ENCODE measurements around the gene TMEM116.
"Not testable (repeated sequence)": the region's sequence is repeated elsewhere in the genome, so short reads cannot be mapped to it uniquely, and the experiment has no call there.

Gene TMEM116

GRCh38 chr12:111994211-111995111 is 18.5 kb downstream of the TMEM116 start:
- not testable (repeated sequence) for H3K27me3 ChIP-seq (ENCODE audit: control insufficient read depth, insufficient read depth, low read length); H3K9me3 ChIP-seq (ENCODE audit: control insufficient read depth, insufficient read depth, low read depth, low read length); H3K36me3 ChIP-seq (ENCODE audit: control insufficient read depth, insufficient read depth, low read length); H3K9ac ChIP-seq (ENCODE audit: low read length); H3K27ac ChIP-seq (ENCODE audit: low read depth, low read length); H3K4me1 ChIP-seq (ENCODE audit: control insufficient read depth, insufficient read depth, low read length); H3K4me3 ChIP-seq (ENCODE audit: low read depth, low read length)

- Histone ChIP-seq H3K27ac (ENCODE audit: low read depth, low read length) (no peak overlapping the region), H3K4me3 (ENCODE audit: low read depth, low read length) (no peak overlapping the region), H3K27me3 (ENCODE audit: control insufficient read depth, insufficient read depth, low read length) (no peaks in the 10 kb centered on the region), H3K36me3 (ENCODE audit: control insufficient read depth, insufficient read depth, low read length) (no peaks in the 10 kb centered on the region), H3K9ac (ENCODE audit: low read length) (no peak overlapping the region), H3K4me1 (ENCODE audit: control insufficient read depth, insufficient read depth, low read length) (no peaks in the 10 kb centered on the region), H3K9me3 (ENCODE audit: control insufficient read depth, insufficient read depth, low read depth, low read length) (no peaks in the 10 kb centered on the region)
These were observed 19.4 kb downstream of the TMEM116 start for GRCh38 chr12:111993292-111994150.

DNA sequence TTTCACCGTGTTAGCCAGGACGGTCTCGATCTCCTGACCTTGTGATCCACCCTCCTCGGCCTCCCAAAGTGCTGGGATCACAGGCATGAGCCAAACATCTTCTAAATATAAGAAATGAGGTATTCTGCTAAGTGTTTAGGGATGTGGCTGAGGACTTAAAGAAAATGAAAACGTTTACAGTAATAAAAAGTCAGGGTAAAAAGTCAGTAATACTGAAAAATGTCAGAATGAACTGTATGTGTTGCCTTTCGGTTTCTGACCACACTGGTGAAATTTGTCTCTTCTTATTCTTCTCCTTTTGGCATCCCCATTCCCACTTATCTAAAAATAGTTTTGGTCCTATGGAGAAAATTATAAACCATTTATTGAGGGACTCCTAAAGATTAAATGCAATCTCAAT is 20.5 kb downstream of the TMEM116 start:
- no peaks in the 10 kb centered on the region for H3K27me3 ChIP-seq (ENCODE audit: control insufficient read depth, insufficient read depth, low read length)
- no peaks in the 10 kb centered on the region for H3K36me3 ChIP-seq (ENCODE audit: control insufficient read depth, insufficient read depth, low read length)
- no peak overlapping the region for H3K9ac ChIP-seq (ENCODE audit: low read length)
- H3K27ac ChIP-seq (ENCODE audit: low read depth, low read length): no peak overlapping the region
- H3K4me3 ChIP-seq (ENCODE audit: low read depth, low read length): no peak overlapping the region
- no peaks in the 10 kb centered on the region for H3K4me1 ChIP-seq (ENCODE audit: control insufficient read depth, insufficient read depth, low read length)
- H3K9me3 ChIP-seq (ENCODE audit: control insufficient read depth, insufficient read depth, low read depth, low read length): no peaks in the 10 kb centered on the region

DNA sequence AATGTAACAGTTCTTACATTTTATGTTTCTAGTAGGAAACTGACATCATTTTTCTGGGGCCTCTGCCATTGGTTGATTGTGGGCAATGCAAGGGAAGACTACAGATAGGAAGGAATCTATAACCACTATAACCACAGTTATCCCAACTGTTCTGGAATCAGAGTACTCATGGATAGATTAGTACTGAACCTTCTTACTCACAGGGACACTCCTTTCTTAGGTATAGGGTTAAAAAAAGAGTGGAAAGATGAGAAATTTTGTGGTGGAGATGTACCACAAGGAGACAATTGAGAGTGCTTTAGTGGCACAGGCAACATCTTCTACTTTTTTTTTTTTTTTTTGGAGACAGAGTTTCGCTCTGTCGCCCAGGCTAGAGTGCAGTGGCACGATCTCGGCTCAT is 21.0 kb downstream of the TMEM116 start:
- Histone ChIP-seq H3K9ac (ENCODE audit: low read length) (no peak overlapping the region), H3K4me3 (ENCODE audit: low read depth, low read length) (no peak overlapping the region), H3K27me3 (ENCODE audit: control insufficient read depth, insufficient read depth, low read length) (no peaks in the 10 kb centered on the region), H3K36me3 (ENCODE audit: control insufficient read depth, insufficient read depth, low read length) (no peaks in the 10 kb centered on the region), H3K9me3 (ENCODE audit: control insufficient read depth, insufficient read depth, low read depth, low read length) (no peaks in the 10 kb centered on the region), H3K4me1 (ENCODE audit: control insufficient read depth, insufficient read depth, low read length) (no peaks in the 10 kb centered on the region), H3K27ac (ENCODE audit: low read depth, low read length) (no peak overlapping the region)

DNA sequence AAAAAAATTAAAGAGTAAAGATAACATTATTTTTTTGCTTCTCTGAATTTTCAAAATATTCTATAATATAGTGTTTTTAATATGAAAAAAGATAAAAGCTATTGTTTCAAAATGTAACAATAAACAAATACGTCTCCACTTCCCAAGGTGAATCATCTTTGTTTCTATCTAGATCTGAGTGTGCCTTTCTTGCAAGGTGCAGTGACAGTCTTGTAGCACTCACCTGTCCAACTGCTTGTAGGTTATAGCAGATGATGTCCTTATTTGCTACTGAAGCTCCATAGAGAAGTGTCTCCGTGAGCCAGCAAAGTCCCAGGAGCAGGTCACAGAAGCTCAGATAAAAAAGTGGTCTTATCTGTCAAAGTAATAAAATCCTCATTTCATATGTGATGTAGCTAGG is 21.4 kb downstream of the TMEM116 start:
- no peak overlapping the region for H3K27ac ChIP-seq (ENCODE audit: low read depth, low read length)

GRCh38 chr12:111984820-111985219 is 28.1 kb downstream of the TMEM116 start:
- no peaks in the 10 kb centered on the region for H3K9me3 ChIP-seq (ENCODE audit: control insufficient read depth, insufficient read depth, low read depth, low read length)
- no peaks in the 10 kb centered on the region for H3K36me3 ChIP-seq (ENCODE audit: control insufficient read depth, insufficient read depth, low read length)
- no peak overlapping the region for H3K4me3 ChIP-seq (ENCODE audit: low read depth, low read length)
- no peak overlapping the region for H3K9ac ChIP-seq (ENCODE audit: low read length)
- no peak overlapping the region for H3K27ac ChIP-seq (ENCODE audit: low read depth, low read length)
- H3K27me3 ChIP-seq (ENCODE audit: control insufficient read depth, insufficient read depth, low read length): no peaks in the 10 kb centered on the region
- H3K4me1 ChIP-seq (ENCODE audit: control insufficient read depth, insufficient read depth, low read length): no peaks in the 10 kb centered on the region

More for the DNA sequence above, 21.4 kb downstream of the TMEM116 start:
- Histone ChIP-seq H3K4me1 (ENCODE audit: control insufficient read depth, insufficient read depth, low read length) (no peaks in the 10 kb centered on the region), H3K36me3 (ENCODE audit: control insufficient read depth, insufficient read depth, low read length) (no peaks in the 10 kb centered on the region), H3K27me3 (ENCODE audit: control insufficient read depth, insufficient read depth, low read length) (no peaks in the 10 kb centered on the region), H3K4me3 (ENCODE audit: low read depth, low read length) (no peak overlapping the region), H3K9ac (ENCODE audit: low read length) (no peak overlapping the region), H3K9me3 (ENCODE audit: control insufficient read depth, insufficient read depth, low read depth, low read length) (no peaks in the 10 kb centered on the region)

DNA sequence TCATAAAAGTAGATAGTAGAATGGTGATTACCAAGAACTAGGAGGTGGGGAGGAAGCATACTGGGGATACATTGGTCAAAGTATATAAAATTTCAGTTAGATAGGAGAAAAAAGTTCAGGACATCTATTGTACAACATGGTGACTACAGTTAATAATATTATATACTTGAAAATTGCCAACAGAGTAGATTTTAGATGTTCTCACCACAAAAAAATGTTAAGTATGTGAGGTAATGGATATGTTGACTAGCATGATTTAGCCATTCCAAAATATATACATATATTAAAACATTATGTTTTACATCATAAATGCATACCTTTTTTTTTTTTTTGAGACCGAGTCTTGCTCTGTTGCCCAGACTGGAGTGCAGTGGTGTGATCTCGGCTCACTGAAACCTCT is 31.0 kb downstream of the TMEM116 start:
- Histone ChIP-seq H3K9ac (ENCODE audit: low read length) (no peak overlapping the region), H3K4me1 (ENCODE audit: control insufficient read depth, insufficient read depth, low read length) (no peaks in the 10 kb centered on the region), H3K9me3 (ENCODE audit: control insufficient read depth, insufficient read depth, low read depth, low read length) (no peaks in the 10 kb centered on the region), H3K27me3 (ENCODE audit: control insufficient read depth, insufficient read depth, low read length) (no peaks in the 10 kb centered on the region), H3K4me3 (ENCODE audit: low read depth, low read length) (no peak overlapping the region), H3K27ac (ENCODE audit: low read depth, low read length) (no peak overlapping the region), H3K36me3 (ENCODE audit: control insufficient read depth, insufficient read depth, low read length) (no peaks in the 10 kb centered on the region)

GRCh38 chr12:111980598-111980997 is 32.4 kb downstream of the TMEM116 start:
- no peak overlapping the region for H3K4me3 ChIP-seq (ENCODE audit: low read depth, low read length)
- no peak overlapping the region for H3K9ac ChIP-seq (ENCODE audit: low read length)
- no peaks in the 10 kb centered on the region for H3K36me3 ChIP-seq (ENCODE audit: control insufficient read depth, insufficient read depth, low read length)
- H3K9me3 ChIP-seq (ENCODE audit: control insufficient read depth, insufficient read depth, low read depth, low read length): no peaks in the 10 kb centered on the region
- H3K27me3 ChIP-seq (ENCODE audit: control insufficient read depth, insufficient read depth, low read length): no peaks in the 10 kb centered on the region
- no peaks in the 10 kb centered on the region for H3K4me1 ChIP-seq (ENCODE audit: control insufficient read depth, insufficient read depth, low read length)
- H3K27ac ChIP-seq (ENCODE audit: low read depth, low read length): no peak overlapping the region

DNA sequence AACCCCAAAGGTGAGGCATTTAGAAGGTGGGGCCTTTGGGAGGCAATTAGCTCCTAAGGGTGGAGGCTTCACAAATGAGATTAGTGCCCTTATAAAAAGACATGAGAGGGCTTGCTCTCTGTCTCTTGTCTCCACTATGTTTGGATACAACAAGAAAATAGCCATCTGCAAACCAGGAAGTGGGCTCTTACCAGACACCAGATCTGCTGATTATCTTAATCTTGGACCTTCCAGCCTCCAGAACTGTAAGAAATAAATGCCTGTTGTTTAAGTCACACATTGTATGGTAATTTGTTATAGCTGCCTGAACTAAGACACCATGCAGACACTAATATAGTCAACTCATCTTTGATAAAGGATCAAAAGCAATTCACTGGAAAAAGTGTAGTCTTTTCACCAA is 34.4 kb downstream of the TMEM116 start:
- no peaks in the 10 kb centered on the region for H3K36me3 ChIP-seq (ENCODE audit: control insufficient read depth, insufficient read depth, low read length)
- H3K9me3 ChIP-seq (ENCODE audit: control insufficient read depth, insufficient read depth, low read depth, low read length): no peaks in the 10 kb centered on the region
- no peaks in the 10 kb centered on the region for H3K27me3 ChIP-seq (ENCODE audit: control insufficient read depth, insufficient read depth, low read length)
- no peak overlapping the region for H3K27ac ChIP-seq (ENCODE audit: low read depth, low read length)
- no peak overlapping the region for H3K4me3 ChIP-seq (ENCODE audit: low read depth, low read length)
- H3K9ac ChIP-seq (ENCODE audit: low read length): no peak overlapping the region
- H3K4me1 ChIP-seq (ENCODE audit: control insufficient read depth, insufficient read depth, low read length): no peaks in the 10 kb centered on the region

GRCh38 chr12:111976860-111977259 is 36.1 kb downstream of the TMEM116 start:
- no peaks in the 10 kb centered on the region for H3K9me3 ChIP-seq (ENCODE audit: control insufficient read depth, insufficient read depth, low read depth, low read length)
- H3K9ac ChIP-seq (ENCODE audit: low read length): no peak overlapping the region
- no peaks in the 10 kb centered on the region for H3K4me1 ChIP-seq (ENCODE audit: control insufficient read depth, insufficient read depth, low read length)
- no peaks in the 10 kb centered on the region for H3K36me3 ChIP-seq (ENCODE audit: control insufficient read depth, insufficient read depth, low read length)
- H3K4me3 ChIP-seq (ENCODE audit: low read depth, low read length): no peak overlapping the region
- H3K27me3 ChIP-seq (ENCODE audit: control insufficient read depth, insufficient read depth, low read length): no peaks in the 10 kb centered on the region
- no peak overlapping the region for H3K27ac ChIP-seq (ENCODE audit: low read depth, low read length)

- Histone ChIP-seq H3K36me3 (ENCODE audit: control insufficient read depth, insufficient read depth, low read length) (no peaks in the 10 kb centered on the region), H3K9me3 (ENCODE audit: control insufficient read depth, insufficient read depth, low read depth, low read length) (peaks cover 5% of the 10 kb centered on the region), H3K9ac (ENCODE audit: low read length) (no peak overlapping the region), H3K4me1 (ENCODE audit: control insufficient read depth, insufficient read depth, low read length) (no peaks in the 10 kb centered on the region), H3K4me3 (ENCODE audit: low read depth, low read length) (no peak overlapping the region), H3K27ac (ENCODE audit: low read depth, low read length) (no peak overlapping the region), H3K27me3 (ENCODE audit: control insufficient read depth, insufficient read depth, low read length) (no peaks in the 10 kb centered on the region)
These were observed 36.7 kb downstream of the TMEM116 start for GRCh38 chr12:111976291-111976690.
